Naive B cell (primary cell): Measurements from ENCODE around the gene HRK. TPM values are rescaled to one million over a fixed set of nuclear protein-coding genes. Genes with fewer than 3 reads are reported as not detected.
A peak's percentile ranks its signal among the peaks of the same experiment; 100 is the strongest.
"Not testable (repeated sequence)": the region's sequence is repeated elsewhere in the genome, so short reads cannot be mapped to it uniquely, and the experiment has no call there.

Experiments
- ATAC-seq, 2 donors: fragments of 150-1000 bp; cut with Tn5 transposase; 2 replicates each; pipeline ENCODE4 v1.10.0; 2021; ENCODE audit warnings: low read depth in 2 of 2, mild to moderate bottlenecking in 2 of 2, moderate library complexity in 2 of 2
- DNase-seq: peaks from one replicate; pipeline ENCODE4 v3.0.0; 2022
- H3K27ac Mint-ChIP-seq, 6 donors: one replicate each; pipeline ENCODE4 v1.8.0; 2020 to 2022; ENCODE audit warnings: mild to moderate bottlenecking in 6 of 6, mixed read lengths in 6 of 6, moderate library complexity in 5 of 6, inconsistent platforms in 2 of 6
- H3K27me3 Mint-ChIP-seq, 3 donors: one replicate each; pipeline ENCODE4 v1.8.0; 2021 to 2022; ENCODE audit warnings: mixed read lengths in 3 of 3, mild to moderate bottlenecking in 1 of 3
- H3K36me3 Mint-ChIP-seq, 2 donors: one replicate each; pipeline ENCODE4 v1.8.0; 2020 to 2022; ENCODE audit warnings: mixed read lengths in 2 of 2, inconsistent platforms in 1 of 2, mild to moderate bottlenecking in 1 of 2
- H3K4me1 Mint-ChIP-seq, 3 donors: one replicate each; pipeline ENCODE4 v1.8.0; 2020 to 2022; ENCODE audit warnings: mixed read lengths in 3 of 3, inconsistent platforms in 1 of 3, mild to moderate bottlenecking in 1 of 3, moderate library complexity in 1 of 3
- H3K4me3 Mint-ChIP-seq, 8 donors: one replicate each; pipeline ENCODE4 v1.8.0; 2020 to 2022; ENCODE audit warnings: mild to moderate bottlenecking in 8 of 8, mixed read lengths in 8 of 8, moderate library complexity in 8 of 8, inconsistent platforms in 2 of 8
- H3K9me3 Mint-ChIP-seq, 7 donors: one replicate each; pipeline ENCODE4 v1.8.0; 2020 to 2022; ENCODE audit warnings: mixed read lengths in 7 of 7, mild to moderate bottlenecking in 5 of 7, inconsistent platforms in 2 of 7, moderate library complexity in 1 of 7
- polyA plus RNA-seq, 6 donors: library from polyadenylated mRNA; unstranded; fragments of 300-500 nt; fragmentation: Illumina TruSeq; gene quantifications; one replicate each; pipeline ENCODE4 v1.2.3, GENCODE V29; 2021; ENCODE audit warnings: low read depth in 6 of 6

The HRK gene
- polyA plus RNA-seq, 6 donors from 2014 or later, result 2.5 to 7.9 (median 5.9) TPM

DNA sequence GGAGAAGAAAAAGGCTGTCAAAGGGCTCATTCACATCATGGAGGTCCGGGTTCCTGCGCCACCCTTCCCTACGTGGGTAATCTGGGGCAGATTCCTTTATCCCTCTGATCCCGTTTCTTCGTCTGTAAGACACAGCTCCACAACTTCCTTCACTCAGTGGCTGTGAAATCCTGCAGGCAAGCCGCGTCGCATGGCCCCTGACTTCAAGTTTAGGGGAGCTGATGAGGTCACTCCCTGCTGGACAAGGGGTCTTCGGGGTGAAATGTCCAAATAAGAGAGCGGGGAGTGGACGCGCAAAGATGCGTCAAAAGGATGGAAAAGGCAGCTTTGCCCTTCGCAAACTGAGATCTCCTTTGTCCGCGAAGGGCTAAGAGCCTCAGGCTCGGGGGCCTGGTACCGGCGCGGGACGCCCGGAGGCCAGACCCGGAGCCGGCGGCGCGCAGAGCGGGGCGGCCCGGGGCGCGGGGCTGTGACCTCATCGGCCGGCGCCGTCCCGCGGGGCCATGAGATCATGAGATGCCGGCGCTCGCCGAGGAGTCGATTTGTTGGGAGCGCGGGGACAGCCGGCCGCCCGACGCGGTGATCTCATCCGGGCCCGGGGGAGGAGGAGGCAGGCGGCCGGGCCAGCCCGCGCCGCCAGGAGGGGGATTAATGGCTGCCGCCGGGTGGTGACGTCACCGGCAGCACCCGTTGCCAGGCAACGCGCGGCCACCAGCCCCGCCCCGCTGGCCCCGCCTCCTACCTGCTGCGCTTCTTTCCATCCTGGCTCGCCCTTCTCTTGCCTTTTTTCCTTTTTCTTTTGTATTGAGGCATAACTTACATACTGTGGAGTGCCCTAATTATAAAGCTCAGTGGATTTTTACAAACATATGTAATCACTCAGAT lies 62.1 kb downstream of the HRK start:
- ATAC-seq, result peak; percentile 78
- H3K9me3 Mint-ChIP-seq, result peaks cover 0 to 2% (median 0%) of the 10 kb centered on the region in 7 donors
- DNase-seq, result peak; percentile 92
- H3K27me3 Mint-ChIP-seq, result no peaks in the 10 kb centered on the region
- peak overlapping the region; percentile 85 to 97 (median 92) for H3K4me3 Mint-ChIP-seq
- peak overlapping the region; percentile 90 to 100 (median 98) for H3K27ac Mint-ChIP-seq
- H3K36me3 Mint-ChIP-seq, result no peaks in the 10 kb centered on the region
- H3K4me1 Mint-ChIP-seq, result peaks cover 48 to 55% (median 54%) of the 10 kb centered on the region in 3 donors

DNA sequence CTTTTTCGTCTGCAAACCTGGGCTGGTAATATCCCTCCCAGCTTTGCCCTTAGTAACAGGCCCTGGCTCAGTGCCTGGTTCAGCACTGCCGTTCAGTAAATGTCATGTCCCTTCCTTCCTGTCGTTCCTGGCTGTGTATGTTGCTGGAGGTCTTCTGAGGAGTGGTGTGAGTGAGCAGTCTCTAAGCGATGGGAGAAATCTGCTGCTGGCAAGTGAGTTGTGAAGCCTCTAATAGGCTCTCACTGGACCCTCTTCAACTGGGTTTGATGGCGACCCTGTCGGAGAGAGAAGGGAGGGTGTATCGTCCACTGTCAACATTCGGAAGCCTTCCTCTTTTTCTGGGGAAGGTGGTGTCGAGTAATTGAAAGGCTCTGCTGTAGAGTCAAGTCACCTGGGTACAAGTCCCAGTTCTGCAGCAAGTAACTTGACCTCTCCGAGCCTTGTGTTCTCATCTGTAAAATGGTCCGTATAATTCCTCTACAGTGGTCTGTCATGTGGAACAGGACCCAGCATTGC lies 62.8 kb downstream of the HRK start:
- peak overlapping the region; percentile 90 to 100 (median 97) for H3K27ac Mint-ChIP-seq
- H3K4me3 Mint-ChIP-seq, result peak overlapping the region; percentile 85 to 97 (median 92)
- H3K4me1 Mint-ChIP-seq, result peaks cover 56 to 62% (median 62%) of the 10 kb centered on the region in 3 donors
- no peaks in the 10 kb centered on the region for H3K9me3 Mint-ChIP-seq
- ATAC-seq (peak; percentile 12 to 15), DNase-seq (peak; percentile 45)
- no peaks in the 10 kb centered on the region for H3K36me3 Mint-ChIP-seq
- H3K27me3 Mint-ChIP-seq, result no peaks in the 10 kb centered on the region

GRCh38 chr12:116814766-116815165 lies 66.5 kb downstream of the HRK start:
- not testable (repeated sequence) for H3K9me3 Mint-ChIP-seq, H3K27me3 Mint-ChIP-seq, ATAC-seq, DNase-seq, H3K36me3 Mint-ChIP-seq
- Mint-ChIP-seq H3K4me3 (peak overlapping the region in 6 of 8 donors; percentile 24 to 80 (median 52)), H3K27ac (peak overlapping the region in 5 of 6 donors; percentile 12 to 97 (median 83)), H3K4me1 (peaks cover 48 to 75% (median 71%) of the 10 kb centered on the region in 3 donors)

- no peaks in the 10 kb centered on the region for H3K9me3 Mint-ChIP-seq
- peak overlapping the region in 5 of 6 donors; percentile 47 to 93 (median 90) for H3K27ac Mint-ChIP-seq
- peaks cover 44 to 67% (median 66%) of the 10 kb centered on the region in 3 donors for H3K4me1 Mint-ChIP-seq
- no peaks in the 10 kb centered on the region for H3K27me3 Mint-ChIP-seq
- no peaks in the 10 kb centered on the region for H3K36me3 Mint-ChIP-seq
- no peak for ATAC-seq
- H3K4me3 Mint-ChIP-seq, result peak overlapping the region in 3 of 8 donors; percentile 31 to 80 (median 50)
- DNase-seq, result no peak
Measured at GRCh38 chr12:116813271-116814041, 67.8 kb downstream of the HRK start.

DNA sequence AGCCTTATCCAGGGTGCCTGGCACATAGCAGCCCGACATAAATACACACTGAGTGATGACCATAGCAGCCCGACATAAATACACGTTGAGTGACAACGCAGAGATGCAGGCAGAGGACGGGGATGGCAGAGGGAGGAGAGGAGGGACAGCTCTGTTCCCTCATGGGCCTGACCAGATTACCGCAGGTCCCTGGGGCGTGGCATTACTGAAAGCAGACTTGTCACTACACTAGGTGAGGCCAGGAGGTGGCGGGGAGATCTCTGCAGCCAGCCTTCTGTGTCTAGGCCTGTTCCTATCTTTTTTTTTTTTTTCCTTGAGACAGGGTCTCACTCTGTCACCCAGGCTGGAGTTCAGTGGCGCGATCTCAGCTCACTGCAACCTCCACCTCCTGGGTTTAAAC lies 69.0 kb downstream of the HRK start:
- Mint-ChIP-seq H3K4me3 (peak overlapping the region in 2 of 8 donors; percentile 25 to 37), H3K4me1 (peaks cover 36 to 63% (median 59%) of the 10 kb centered on the region in 3 donors), H3K27ac (peak overlapping the region in 3 of 6 donors; percentile 51 to 79 (median 73)), H3K27me3 (no peaks in the 10 kb centered on the region), H3K36me3 (no peaks in the 10 kb centered on the region), H3K9me3 (no peaks in the 10 kb centered on the region)
- no peak for ATAC-seq
- no peak for DNase-seq

- no peaks in the 10 kb centered on the region for H3K36me3 Mint-ChIP-seq
- peak overlapping the region; percentile 29 to 81 (median 59) for H3K27ac Mint-ChIP-seq
- H3K27me3 Mint-ChIP-seq, result no peaks in the 10 kb centered on the region
- DNase-seq, result no peak
- peak overlapping the region in 1 of 8 donors; percentile 54 for H3K4me3 Mint-ChIP-seq
- no peak for ATAC-seq
- peaks cover 0 to under 1% (median 0%) of the 10 kb centered on the region in 7 donors for H3K9me3 Mint-ChIP-seq
- H3K4me1 Mint-ChIP-seq, result peaks cover 30 to 54% (median 48%) of the 10 kb centered on the region in 3 donors
Measured at GRCh38 chr12:116808113-116809105, 72.8 kb downstream of the HRK start.

DNA sequence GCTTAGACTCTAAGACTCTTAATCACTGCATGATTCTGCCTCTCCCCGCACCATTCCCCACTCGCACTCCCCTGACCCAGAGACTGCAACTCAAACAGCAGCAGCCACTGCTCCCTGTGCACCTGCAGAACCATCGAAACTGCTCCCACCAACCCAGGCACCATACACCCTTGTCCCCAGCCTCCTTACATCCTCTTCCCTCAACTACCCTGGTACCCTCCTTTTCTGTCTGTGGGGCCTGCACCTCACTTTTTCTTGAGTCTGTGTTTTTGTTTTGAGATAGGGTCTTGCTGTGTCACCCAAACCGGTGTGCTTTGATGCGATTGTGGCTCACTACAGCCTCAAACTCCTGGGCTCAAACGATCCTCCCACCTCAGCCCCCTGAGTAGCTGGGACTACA lies 73.7 kb downstream of the HRK start:
- Mint-ChIP-seq H3K27me3 (no peaks in the 10 kb centered on the region), H3K36me3 (no peaks in the 10 kb centered on the region), H3K4me1 (peaks cover 29 to 57% (median 47%) of the 10 kb centered on the region in 3 donors), H3K27ac (peak overlapping the region in 4 of 6 donors; percentile 74 to 88 (median 82)), H3K4me3 (peak overlapping the region in 1 of 8 donors; percentile 54), H3K9me3 (peaks cover 0 to 5% (median 4%) of the 10 kb centered on the region in 7 donors)
- no peak for ATAC-seq
- no peak for DNase-seq

- Mint-ChIP-seq H3K27ac (peak overlapping the region in 5 of 6 donors; percentile 31 to 91 (median 81)), H3K9me3 (peaks cover 0 to 6% (median 4%) of the 10 kb centered on the region in 7 donors), H3K36me3 (no peaks in the 10 kb centered on the region), H3K27me3 (no peaks in the 10 kb centered on the region), H3K4me1 (peaks cover 26 to 55% (median 44%) of the 10 kb centered on the region in 3 donors), H3K4me3 (peak overlapping the region in 2 of 8 donors; percentile 1 to 54)
- DNase-seq (no peak), ATAC-seq (no peak)
Measured at GRCh38 chr12:116806845-116807440, 74.3 kb downstream of the HRK start.

Other genes with a start within 250 kb of the HRK start
- 10 to 100 TPM; 26.9 to 47.1 (median 31.9) TPM for gene SPRING1, start 143.4 kb downstream of the HRK start, polyA plus RNA-seq
- gene RNFT2, start 143.1 kb downstream of the HRK start, polyA plus RNA-seq, result 1 to 10 TPM; 1.4 to 3.5 (median 2.5) TPM
- gene FBXW8, start 29.5 kb upstream of the HRK start, polyA plus RNA-seq, result 10 to 100 TPM in 4 of 6 donors, 1 to 10 TPM in 2; 7.4 to 15.3 (median 10.9) TPM
- 1 to 10 TPM in 3 of 6 donors, under 1 TPM in 1, not detected in 2; 0.70 to 2.4 (median 1.7) TPM for gene TESC, start 218.0 kb upstream of the HRK start, polyA plus RNA-seq